GM23338 (cell line): ENCODE data around the gene EREG.

Experiments used
- CREB1 ChIP-seq: fragments of 250-450 bp; sonication (Bioruptor Pico); IDR thresholded peaks from 2 replicates; pipeline ENCODE4 v1.5.0; 2020; ENCODE audit warnings: low read depth, mild to moderate bottlenecking, moderate library complexity
- CTCF ChIP-seq, 2 experiments: fragments of 200-600 bp in 1 of 2; sonication (generic) in 1 of 2; conservative IDR thresholded peaks; 2 replicates each; pipeline versions ENCODE4 v1.5.1 to v1.6.1; 2016 to 2017; ENCODE audit warnings: antibody characterized with exemption in 2 of 2, low read depth in 2 of 2, mild to moderate bottlenecking in 2 of 2, moderate library complexity in 1 of 2
- EZH2 ChIP-seq: fragments of 200-600 bp; sonication (generic); IDR thresholded peaks from one replicate; pipeline ENCODE4 v1.8.0; 2017; ENCODE audit warnings: antibody characterized with exemption, mild to moderate bottlenecking, low read depth; ENCODE audit not compliant: unreplicated experiment
- EZH2phosphoT487 ChIP-seq: fragments of 200-600 bp; sonication (generic); IDR thresholded peaks from one replicate; pipeline ENCODE4 v1.8.1; 2018; ENCODE audit warnings: antibody characterized with exemption; ENCODE audit not compliant: unreplicated experiment
- JUNB ChIP-seq: IDR thresholded peaks from one replicate; pipeline ENCODE4 v1.6.1; 2016; ENCODE audit warnings: antibody characterized with exemption; ENCODE audit not compliant: unreplicated experiment
- NANOG ChIP-seq: IDR thresholded peaks from 2 replicates; pipeline ENCODE4 v1.6.1; 2016; ENCODE audit warnings: antibody characterized with exemption, borderline replicate concordance
- POLR2AphosphoS5 ChIP-seq: IDR thresholded peaks from 2 replicates; pipeline ENCODE4 v1.6.1; 2016; ENCODE audit warnings: antibody characterized with exemption, low read depth
- REST ChIP-seq: IDR thresholded peaks from one replicate; pipeline ENCODE4 v1.6.1; 2018; ENCODE audit warnings: antibody characterized with exemption; ENCODE audit not compliant: unreplicated experiment
- ZNF331 ChIP-seq: fragments of 250-450 bp; sonication (Bioruptor Pico); IDR thresholded peaks from 2 replicates; pipeline ENCODE4 v1.5.0; 2020; ENCODE audit warnings: low read depth, mild to moderate bottlenecking, moderate library complexity

GRCh38 chr4:74423104-74423503 lies 58.2 kb downstream of the EREG start:
- TF ChIP-seq CTCF (conservative IDR thresholded peaks at IDR 0.05; ENCODE audit: low read depth in 2 of 2) (no peak), EZH2phosphoT487 (no peak), POLR2AphosphoS5 (no peak), EZH2 (no peak), JUNB (no peak), ZNF331 (CRISPR knock-in tag) (no peak), CREB1 (no peak), NANOG (no peak), REST (no peak)
